ENCODE data around the gene DYNC1LI1. TPM values are rescaled to one million over a fixed set of nuclear protein-coding genes. Genes with fewer than 3 reads are reported as not detected.
A peak's percentile ranks its signal among the peaks of the same experiment; 100 is the strongest.

Gene DYNC1LI1
- 56.9 to 73.1 TPM (median 69.2 TPM) in 3 replicates for total RNA-seq
- long read RNA-seq, transcript DYNC1LI1-201 (13 exons, 2,504 nt): major isoform, 129 of 135 reads
- long read RNA-seq, partial matches to known transcripts: 3 of 135 reads
- long read RNA-seq, other reads (novel, unspliced or antisense): 3 of 135 reads

- peaks cover 39% of the 10 kb centered on the region for H3K4me1 Mint-ChIP-seq (ENCODE audit: low read depth)
- H3K27me3 Mint-ChIP-seq (ENCODE audit: low read depth): no peaks in the 10 kb centered on the region
- no peaks in the 10 kb centered on the region for H3K9me3 Mint-ChIP-seq (ENCODE audit: low read depth)
- H3K36me3 Mint-ChIP-seq (ENCODE audit: low read depth): peaks cover 1% of the 10 kb centered on the region
- DNase-seq (ENCODE audit: low spot score): peak; percentile 98
- H3K27ac Mint-ChIP-seq (ENCODE audit: unreplicated experiment): peak within 1 kb of the TSS; percentile 98
- H3K4me3 Mint-ChIP-seq (ENCODE audit: unreplicated experiment): peak within 1 kb of the TSS; percentile 87
- peak; percentile 13 for TF ChIP-seq CTCF (IDR thresholded peaks at IDR 0.05)
Measured at GRCh38 chr3:32570421-32571191, at the start of gene DYNC1LI1. DYNC1LI1 (minus strand) TSS chr3:32570858; CDS start chr3:32570770, 88 bp downstream.

GRCh38 chr3:32619395-32619794 lies 48.7 kb upstream of the DYNC1LI1 start:
- H3K36me3 Mint-ChIP-seq (ENCODE audit: low read depth): peaks cover 2% of the 10 kb centered on the region
- no peak for DNase-seq (ENCODE audit: low spot score)
- TF ChIP-seq CTCF (IDR thresholded peaks at IDR 0.05): no peak
- no peak overlapping the region for H3K27ac Mint-ChIP-seq (ENCODE audit: unreplicated experiment)
- peaks cover 2% of the 10 kb centered on the region for H3K27me3 Mint-ChIP-seq (ENCODE audit: low read depth)
- H3K4me3 Mint-ChIP-seq (ENCODE audit: unreplicated experiment): no peak overlapping the region
- peaks cover 13% of the 10 kb centered on the region for H3K9me3 Mint-ChIP-seq (ENCODE audit: low read depth)
- H3K4me1 Mint-ChIP-seq (ENCODE audit: low read depth): peaks cover 6% of the 10 kb centered on the region

- no peak for DNase-seq (ENCODE audit: low spot score)
- no peak overlapping the region for H3K27ac Mint-ChIP-seq (ENCODE audit: unreplicated experiment)
- H3K36me3 Mint-ChIP-seq (ENCODE audit: low read depth): peaks cover 2% of the 10 kb centered on the region
- peaks cover 20% of the 10 kb centered on the region for H3K4me1 Mint-ChIP-seq (ENCODE audit: low read depth)
- no peak for TF ChIP-seq CTCF (IDR thresholded peaks at IDR 0.05)
- H3K27me3 Mint-ChIP-seq (ENCODE audit: low read depth): no peaks in the 10 kb centered on the region
- peaks cover 13% of the 10 kb centered on the region for H3K9me3 Mint-ChIP-seq (ENCODE audit: low read depth)
- H3K4me3 Mint-ChIP-seq (ENCODE audit: unreplicated experiment): no peak overlapping the region
Measured at GRCh38 chr3:32616267-32616962, 45.8 kb upstream of the DYNC1LI1 start.

- H3K9me3 Mint-ChIP-seq (ENCODE audit: low read depth): peaks cover 6% of the 10 kb centered on the region
- peaks cover 20% of the 10 kb centered on the region for H3K4me1 Mint-ChIP-seq (ENCODE audit: low read depth)
- no peaks in the 10 kb centered on the region for H3K27me3 Mint-ChIP-seq (ENCODE audit: low read depth)
- no peak for TF ChIP-seq CTCF (IDR thresholded peaks at IDR 0.05)
- H3K4me3 Mint-ChIP-seq (ENCODE audit: unreplicated experiment): no peak overlapping the region
- H3K36me3 Mint-ChIP-seq (ENCODE audit: low read depth): no peaks in the 10 kb centered on the region
- no peak for DNase-seq (ENCODE audit: low spot score)
- no peak overlapping the region for H3K27ac Mint-ChIP-seq (ENCODE audit: unreplicated experiment)
Measured at GRCh38 chr3:32614956-32615355, 44.3 kb upstream of the DYNC1LI1 start.

- no peak overlapping the region for H3K27ac Mint-ChIP-seq (ENCODE audit: unreplicated experiment)
- no peak for DNase-seq (ENCODE audit: low spot score)
Measured at GRCh38 chr3:32613183-32613582, 42.5 kb upstream of the DYNC1LI1 start.

More at GRCh38 chr3:32613183-32613582, 42.5 kb upstream of the DYNC1LI1 start:
- Mint-ChIP-seq H3K27me3 (ENCODE audit: low read depth) (no peaks in the 10 kb centered on the region), H3K4me1 (ENCODE audit: low read depth) (peaks cover 20% of the 10 kb centered on the region), H3K9me3 (ENCODE audit: low read depth) (no peaks in the 10 kb centered on the region), H3K4me3 (ENCODE audit: unreplicated experiment) (no peak overlapping the region), H3K36me3 (ENCODE audit: low read depth) (no peaks in the 10 kb centered on the region)
- no peak for TF ChIP-seq CTCF (IDR thresholded peaks at IDR 0.05)

Data from chondrocyte (in vitro differentiated cells).